ENCODE data around the gene METAP1D. TPM values are rescaled to one million over a fixed set of nuclear protein-coding genes. Genes with fewer than 3 reads are reported as not detected.
A peak's percentile ranks its signal among the peaks of the same experiment; 100 is the strongest.

The METAP1D gene
- total RNA-seq, 4 donors from 2014 or later = 2.1 to 5.9 (median 4.3) TPM

DNA sequence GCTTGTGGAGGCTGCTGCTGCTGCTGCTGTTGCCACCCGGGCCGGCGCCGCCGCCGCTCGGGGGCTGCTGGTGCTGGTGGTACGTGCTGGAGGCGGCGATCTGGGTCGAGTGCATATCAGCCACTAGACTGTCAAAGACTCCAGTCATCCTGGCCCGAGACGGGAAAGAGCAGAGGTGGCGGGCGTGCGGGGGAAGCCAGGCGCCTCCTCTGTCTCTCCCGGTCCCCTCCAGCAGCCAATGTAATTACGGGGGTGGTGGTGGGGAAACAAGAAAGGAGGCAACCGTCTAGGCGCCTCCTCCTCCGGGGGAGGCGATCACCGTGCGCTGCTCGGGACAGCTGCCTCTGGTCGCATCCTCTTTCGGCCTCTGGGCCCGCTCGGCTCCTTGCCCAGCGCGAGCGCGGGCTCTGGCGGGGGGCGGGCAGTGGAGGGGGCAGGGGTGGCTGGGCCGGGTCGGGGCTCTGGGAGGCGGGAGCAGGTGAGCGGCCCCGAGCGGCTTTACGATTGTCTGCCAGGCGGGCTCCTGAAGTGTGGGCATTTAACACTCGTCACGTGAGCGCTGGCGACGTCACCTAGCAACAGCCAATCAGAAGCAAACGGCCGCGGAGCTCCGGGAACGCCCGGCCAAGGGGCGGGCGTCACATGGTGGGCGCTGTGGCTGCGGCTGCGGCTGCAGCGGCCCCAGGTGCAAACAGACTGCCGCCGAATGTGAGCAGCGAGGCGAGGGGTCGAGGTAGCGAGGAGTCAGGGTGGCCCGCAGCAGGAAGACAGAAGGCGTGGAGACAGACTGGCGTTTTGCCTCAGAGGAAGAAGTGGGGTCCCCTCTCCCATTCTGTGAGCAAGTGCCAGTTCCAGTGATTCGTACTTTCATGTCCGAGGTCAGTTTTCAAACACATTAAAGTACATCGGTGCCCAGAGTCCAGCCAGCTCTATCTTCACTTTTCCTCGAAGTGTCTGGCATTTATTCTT is 102.9 kb downstream of the METAP1D start, which contains the start of gene DLX2:
Gene DLX2 (minus strand): TSS at position 510 of the 969 bp plus-strand sequence. CDS start 362 bp downstream, at position 148.
- H3K27me3 ChIP-seq = peaks cover 99% of the 10 kb centered on the region
- H3K4me3 ChIP-seq = peak within 1 kb of the TSS; percentile 64
- H3K9me3 ChIP-seq = no peaks in the 10 kb centered on the region
- no peaks in the 10 kb centered on the region for H3K36me3 ChIP-seq
- 1% methylated on average over 32 of the region's 74 CpGs for WGBS
- DNase-seq (ENCODE audit: low spot score in 2 of 2) = no peak
- peak in 1 of 3 donors; percentile 13 for TF ChIP-seq POLR2AphosphoS5 (IDR thresholded peaks at IDR 0.05)
- TF ChIP-seq, protein P1, sequence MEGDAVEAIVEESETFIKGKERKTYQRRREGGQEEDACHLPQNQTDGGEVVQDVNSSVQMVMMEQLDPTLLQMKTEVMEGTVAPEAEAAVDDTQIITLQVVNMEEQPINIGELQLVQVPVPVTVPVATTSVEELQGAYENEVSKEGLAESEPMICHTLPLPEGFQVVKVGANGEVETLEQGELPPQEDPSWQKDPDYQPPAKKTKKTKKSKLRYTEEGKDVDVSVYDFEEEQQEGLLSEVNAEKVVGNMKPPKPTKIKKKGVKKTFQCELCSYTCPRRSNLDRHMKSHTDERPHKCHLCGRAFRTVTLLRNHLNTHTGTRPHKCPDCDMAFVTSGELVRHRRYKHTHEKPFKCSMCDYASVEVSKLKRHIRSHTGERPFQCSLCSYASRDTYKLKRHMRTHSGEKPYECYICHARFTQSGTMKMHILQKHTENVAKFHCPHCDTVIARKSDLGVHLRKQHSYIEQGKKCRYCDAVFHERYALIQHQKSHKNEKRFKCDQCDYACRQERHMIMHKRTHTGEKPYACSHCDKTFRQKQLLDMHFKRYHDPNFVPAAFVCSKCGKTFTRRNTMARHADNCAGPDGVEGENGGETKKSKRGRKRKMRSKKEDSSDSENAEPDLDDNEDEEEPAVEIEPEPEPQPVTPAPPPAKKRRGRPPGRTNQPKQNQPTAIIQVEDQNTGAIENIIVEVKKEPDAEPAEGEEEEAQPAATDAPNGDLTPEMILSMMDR (IDR thresholded peaks at IDR 0.05) = no peak
- TF ChIP-seq POLR2A (IDR thresholded peaks at IDR 0.05) = no peak
- no peak for TF ChIP-seq EP300 (IDR thresholded peaks at IDR 0.05)
- peaks cover 75% of the 10 kb centered on the region for H3K4me1 ChIP-seq
- H3K27ac ChIP-seq = no peak within 1 kb of the TSS

- TF ChIP-seq, protein P1 (IDR thresholded peaks at IDR 0.05) = peak; percentile 83 to 91
- no peak for TF ChIP-seq EP300 (IDR thresholded peaks at IDR 0.05)
- no peak for DNase-seq (ENCODE audit: low spot score in 2 of 2)
- Histone ChIP-seq H3K4me1 (peaks cover 65% of the 10 kb centered on the region), H3K9me3 (no peaks in the 10 kb centered on the region), H3K36me3 (no peaks in the 10 kb centered on the region), H3K27ac (no peak overlapping the region), H3K27me3 (peaks cover 99% of the 10 kb centered on the region), H3K4me3 (peak overlapping the region; percentile 64)
- 5% methylated on average over 25 of the region's 25 CpGs for WGBS
Observed at GRCh38 chr2:172103471-172104272, 103.9 kb downstream of the METAP1D start.

- H3K27ac ChIP-seq = no peak overlapping the region
- DNase-seq (ENCODE audit: low spot score in 2 of 2) = no peak
- peaks cover 46% of the 10 kb centered on the region for H3K4me1 ChIP-seq
- no peaks in the 10 kb centered on the region for H3K9me3 ChIP-seq
- no peaks in the 10 kb centered on the region for H3K36me3 ChIP-seq
- WGBS = 27% methylated on average over 21 of the region's 23 CpGs
- H3K4me3 ChIP-seq = peak overlapping the region; percentile 42
- peaks cover 97% of the 10 kb centered on the region for H3K27me3 ChIP-seq
- no peak for TF ChIP-seq POLR2AphosphoS5 (IDR thresholded peaks at IDR 0.05)
- TF ChIP-seq EP300 (IDR thresholded peaks at IDR 0.05) = no peak
- TF ChIP-seq, protein P1 (IDR thresholded peaks at IDR 0.05) = no peak
- TF ChIP-seq POLR2A (IDR thresholded peaks at IDR 0.05) = no peak
Observed at GRCh38 chr2:172105471-172106107, 105.8 kb downstream of the METAP1D start.

DNA sequence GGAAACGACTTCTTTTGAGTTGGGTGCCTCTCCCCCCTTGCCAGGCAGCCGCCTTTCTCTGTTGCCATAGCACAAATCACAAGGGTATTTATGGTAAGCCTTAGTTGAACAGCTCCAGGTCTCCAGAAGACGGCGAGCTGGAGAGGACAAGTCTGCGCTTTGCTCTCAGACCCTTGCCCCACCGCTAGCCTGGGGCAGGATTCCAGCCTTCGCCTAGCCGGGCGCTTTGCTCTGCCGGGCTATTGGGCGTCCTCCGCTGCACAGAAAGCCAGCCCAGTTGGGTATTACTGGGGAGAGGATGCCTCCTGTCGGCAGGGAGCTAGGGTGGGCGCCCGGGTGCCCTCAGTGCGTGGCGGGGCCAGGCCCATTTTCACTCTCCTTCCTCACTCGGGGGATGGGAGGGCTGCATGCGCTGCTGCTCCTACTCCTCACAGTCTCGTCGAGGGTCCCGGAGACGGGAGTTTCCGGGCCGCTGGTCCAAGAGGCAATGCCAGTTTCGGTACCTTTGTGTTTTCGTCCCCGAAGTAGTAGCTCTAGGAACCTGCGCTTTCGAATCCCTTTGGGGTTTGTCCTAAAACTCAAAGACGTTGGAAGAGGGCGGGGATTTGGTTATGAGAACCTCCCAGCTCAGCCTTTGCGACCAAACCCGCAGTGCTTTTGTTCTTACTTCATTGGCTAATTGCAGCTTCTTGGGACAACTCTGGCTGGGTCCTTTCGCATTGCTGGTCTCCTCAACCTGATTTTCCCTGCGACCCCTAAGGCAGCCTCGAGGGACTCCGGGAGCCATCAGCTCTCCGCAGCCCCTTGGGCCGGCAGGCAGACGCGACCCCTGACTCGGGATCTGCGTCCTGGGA is 106.6 kb downstream of the METAP1D start:
- Histone ChIP-seq H3K27me3 (peaks cover 89% of the 10 kb centered on the region), H3K9me3 (no peaks in the 10 kb centered on the region), H3K4me1 (peaks cover 39% of the 10 kb centered on the region), H3K27ac (no peak overlapping the region), H3K4me3 (peak overlapping the region; percentile 42), H3K36me3 (no peaks in the 10 kb centered on the region)
- WGBS = 11% methylated on average over 36 of the region's 44 CpGs
- TF ChIP-seq, protein P1 (IDR thresholded peaks at IDR 0.05) = peak in 1 of 2 donors; percentile 20
- TF ChIP-seq POLR2A (IDR thresholded peaks at IDR 0.05) = no peak
- DNase-seq (ENCODE audit: low spot score in 2 of 2) = no peak

All from suprapubic skin (tissue), 4 donors.